ENCODE results near the gene SLC4A4. TPM values are rescaled to one million over a fixed set of nuclear protein-coding genes. Genes with fewer than 3 reads are reported as not detected.

Gene SLC4A4
- total and polyA plus RNA-seq, 2 of the 8 experiments (the other 6 are each of a cell fraction or from before 2014, with no cell fraction given): 0.67 to 2.8 TPM

- TF ChIP-seq SAP30 (IDR thresholded peaks at IDR 0.05; ENCODE audit: insufficient read depth, insufficient replicate concordance, low read length): no peak
- no peak for TF ChIP-seq CREB1 (IDR thresholded peaks at IDR 0.05)
- TF ChIP-seq ZNF274 (IDR thresholded peaks at IDR 0.05; ENCODE audit: borderline replicate concordance, extremely low read depth, low read length): no peak
- TF ChIP-seq NRF1 (IDR thresholded peaks at IDR 0.05; ENCODE audit: low read depth, low read length): no peak
- TF ChIP-seq ATF3 (IDR thresholded peaks at IDR 0.05; ENCODE audit: insufficient read depth, low read depth, low read length): no peak
Measured at GRCh38 chr4:71476240-71476639, 137.4 kb downstream of the SLC4A4 start (continued).

Data from H1 (cell line).